ENCODE data around the gene LDLRAD3.

The LDLRAD3 gene

DNA sequence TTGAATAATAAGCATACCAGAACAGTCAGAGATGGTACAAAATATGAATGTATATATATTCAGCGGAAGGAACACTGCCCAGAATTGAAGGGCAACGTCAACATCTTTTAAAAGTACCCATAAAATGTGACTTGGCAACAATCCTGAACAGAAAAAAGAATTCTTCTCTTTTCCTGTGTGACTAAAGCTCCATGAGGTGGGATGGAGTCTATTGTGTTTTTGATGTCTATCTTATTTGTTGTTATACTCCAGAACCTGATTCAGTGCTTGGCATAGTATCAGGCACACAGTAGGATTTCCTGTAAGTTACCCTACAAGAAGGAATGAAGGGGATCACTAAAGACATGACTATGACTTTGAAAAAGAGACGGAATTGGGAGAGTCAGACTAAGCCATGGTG lies 10.3 kb downstream of the LDLRAD3 start:
- H3K9me3 ChIP-seq (ENCODE audit: insufficient read depth, low read length, severe bottlenecking) = no peaks in the 10 kb centered on the region

GRCh38 chr11:35955636-35956035 lies 11.8 kb downstream of the LDLRAD3 start:
- no peaks in the 10 kb centered on the region for H3K9me3 ChIP-seq (ENCODE audit: insufficient read depth, low read length, severe bottlenecking)
- no peak for ATAC-seq (ENCODE audit: insufficient read depth, low read depth)
- H4K20me1 ChIP-seq (ENCODE audit: insufficient read depth, low read length) = no peaks in the 10 kb centered on the region
- no peak overlapping the region for H2AFZ ChIP-seq (ENCODE audit: low read depth, low read length)
- no peak overlapping the region for H3K4me2 ChIP-seq (ENCODE audit: insufficient read depth, low read length)
- no peak overlapping the region for H3K4me3 ChIP-seq (ENCODE audit: low read depth in 1 of 2, low read length in 2 of 2)
- no peak overlapping the region for H3K27ac ChIP-seq (ENCODE audit: low read length)
- H3K9ac ChIP-seq (ENCODE audit: low read depth, low read length) = no peak overlapping the region
- peaks cover 6% of the 10 kb centered on the region for H3K27me3 ChIP-seq (ENCODE audit: insufficient read depth, low read length, poor library complexity)
- no peak for TF ChIP-seq EZH2 (IDR thresholded peaks at IDR 0.05; ENCODE audit: borderline replicate concordance, low read depth, low read length, severe bottlenecking)
- TF ChIP-seq CTCF (IDR thresholded peaks at IDR 0.05; ENCODE audit: borderline replicate concordance, extremely low read depth, low read length, poor library complexity, severe bottlenecking) = no peak
- no peaks in the 10 kb centered on the region for H3K36me3 ChIP-seq (ENCODE audit: insufficient read depth, low read length)
- DNase-seq = no peak
- H3K4me1 ChIP-seq (ENCODE audit: insufficient read depth, low read length) = no peaks in the 10 kb centered on the region
- no peaks in the 10 kb centered on the region for H3K79me2 ChIP-seq (ENCODE audit: insufficient read depth, low read length)

More for the DNA sequence above, 10.3 kb downstream of the LDLRAD3 start:
- H3K27me3 ChIP-seq (ENCODE audit: insufficient read depth, low read length, poor library complexity) = peaks cover 6% of the 10 kb centered on the region
- DNase-seq (no peak), ATAC-seq (ENCODE audit: insufficient read depth, low read depth) (no peak)
- no peak overlapping the region for H3K4me2 ChIP-seq (ENCODE audit: insufficient read depth, low read length)
- no peaks in the 10 kb centered on the region for H3K79me2 ChIP-seq (ENCODE audit: insufficient read depth, low read length)
- no peaks in the 10 kb centered on the region for H4K20me1 ChIP-seq (ENCODE audit: insufficient read depth, low read length)
- no peak overlapping the region for H3K9ac ChIP-seq (ENCODE audit: low read depth, low read length)
- no peaks in the 10 kb centered on the region for H3K4me1 ChIP-seq (ENCODE audit: insufficient read depth, low read length)
- H2AFZ ChIP-seq (ENCODE audit: low read depth, low read length) = no peak overlapping the region
- no peak overlapping the region for H3K4me3 ChIP-seq (ENCODE audit: low read depth in 1 of 2, low read length in 2 of 2)
- TF ChIP-seq EZH2 (IDR thresholded peaks at IDR 0.05; ENCODE audit: borderline replicate concordance, low read depth, low read length, severe bottlenecking) (no peak), CTCF (IDR thresholded peaks at IDR 0.05; ENCODE audit: borderline replicate concordance, extremely low read depth, low read length, poor library complexity, severe bottlenecking) (no peak)
- H3K27ac ChIP-seq (ENCODE audit: low read length) = no peak overlapping the region
- no peaks in the 10 kb centered on the region for H3K36me3 ChIP-seq (ENCODE audit: insufficient read depth, low read length)

- ATAC-seq (ENCODE audit: insufficient read depth, low read depth) = no peak
- TF ChIP-seq CTCF (IDR thresholded peaks at IDR 0.05; ENCODE audit: borderline replicate concordance, extremely low read depth, low read length, poor library complexity, severe bottlenecking) = no peak
- no peak for TF ChIP-seq EZH2 (IDR thresholded peaks at IDR 0.05; ENCODE audit: borderline replicate concordance, low read depth, low read length, severe bottlenecking)
- H3K9ac ChIP-seq (ENCODE audit: low read depth, low read length) = no peak overlapping the region
- no peak overlapping the region for H3K27ac ChIP-seq (ENCODE audit: low read length)
- H3K79me2 ChIP-seq (ENCODE audit: insufficient read depth, low read length) = no peaks in the 10 kb centered on the region
- H4K20me1 ChIP-seq (ENCODE audit: insufficient read depth, low read length) = no peaks in the 10 kb centered on the region
- peaks cover 3% of the 10 kb centered on the region for H3K27me3 ChIP-seq (ENCODE audit: insufficient read depth, low read length, poor library complexity)
- H2AFZ ChIP-seq (ENCODE audit: low read depth, low read length) = no peak overlapping the region
- no peak overlapping the region for H3K4me2 ChIP-seq (ENCODE audit: insufficient read depth, low read length)
- no peaks in the 10 kb centered on the region for H3K4me1 ChIP-seq (ENCODE audit: insufficient read depth, low read length)
- no peak for DNase-seq
- no peak overlapping the region for H3K4me3 ChIP-seq (ENCODE audit: low read depth in 1 of 2, low read length in 2 of 2)
- no peaks in the 10 kb centered on the region for H3K36me3 ChIP-seq (ENCODE audit: insufficient read depth, low read length)
- no peaks in the 10 kb centered on the region for H3K9me3 ChIP-seq (ENCODE audit: insufficient read depth, low read length, severe bottlenecking)
Observed at GRCh38 chr11:35962369-35963138, 18.7 kb downstream of the LDLRAD3 start.

All from DND-41 (cell line).